Measurements from ENCODE around the gene FRY.

The FRY gene

GRCh38 chr13:32299893-32300292, 268.3 kb downstream of the FRY start:
- no peaks in the 10 kb centered on the region for H3K27me3 ChIP-seq (ENCODE audit: control insufficient read depth, insufficient read depth, low read length)
- no peaks in the 10 kb centered on the region for H3K4me1 ChIP-seq (ENCODE audit: control insufficient read depth, insufficient read depth, low read length)
- no peak overlapping the region for H3K27ac ChIP-seq (ENCODE audit: low read depth, low read length)
- H3K36me3 ChIP-seq (ENCODE audit: control insufficient read depth, insufficient read depth, low read length), result no peaks in the 10 kb centered on the region
- no peak overlapping the region for H3K4me3 ChIP-seq (ENCODE audit: low read length)
- no peak overlapping the region for H3K9ac ChIP-seq (ENCODE audit: low read length)

- H3K36me3 ChIP-seq (ENCODE audit: control insufficient read depth, insufficient read depth, low read length), result no peaks in the 10 kb centered on the region
These were observed 268.8 kb downstream of the FRY start for GRCh38 chr13:32300406-32300805.

GRCh38 chr13:32300920-32301319, 269.3 kb downstream of the FRY start:
- Histone ChIP-seq H3K4me1 (ENCODE audit: control insufficient read depth, insufficient read depth, low read length) (no peaks in the 10 kb centered on the region), H3K36me3 (ENCODE audit: control insufficient read depth, insufficient read depth, low read length) (no peaks in the 10 kb centered on the region), H3K27ac (ENCODE audit: low read depth, low read length) (no peak overlapping the region), H3K4me3 (ENCODE audit: low read length) (no peak overlapping the region), H3K27me3 (ENCODE audit: control insufficient read depth, insufficient read depth, low read length) (no peaks in the 10 kb centered on the region), H3K9ac (ENCODE audit: low read length) (no peak overlapping the region)

More at GRCh38 chr13:32300406-32300805, 268.8 kb downstream of the FRY start:
- Histone ChIP-seq H3K27me3 (ENCODE audit: control insufficient read depth, insufficient read depth, low read length) (no peaks in the 10 kb centered on the region), H3K4me3 (ENCODE audit: low read length) (no peak overlapping the region), H3K27ac (ENCODE audit: low read depth, low read length) (no peak overlapping the region), H3K4me1 (ENCODE audit: control insufficient read depth, insufficient read depth, low read length) (no peaks in the 10 kb centered on the region), H3K9ac (ENCODE audit: low read length) (no peak overlapping the region)

GRCh38 chr13:32302461-32302860, 270.9 kb downstream of the FRY start:
- no peak overlapping the region for H3K9ac ChIP-seq (ENCODE audit: low read length)
- H3K27me3 ChIP-seq (ENCODE audit: control insufficient read depth, insufficient read depth, low read length), result no peaks in the 10 kb centered on the region
- no peak overlapping the region for H3K27ac ChIP-seq (ENCODE audit: low read depth, low read length)
- no peak overlapping the region for H3K4me3 ChIP-seq (ENCODE audit: low read length)
- H3K4me1 ChIP-seq (ENCODE audit: control insufficient read depth, insufficient read depth, low read length), result no peaks in the 10 kb centered on the region
- H3K36me3 ChIP-seq (ENCODE audit: control insufficient read depth, insufficient read depth, low read length), result no peaks in the 10 kb centered on the region

GRCh38 chr13:32305646-32306045, 274.1 kb downstream of the FRY start:
- H3K4me1 ChIP-seq (ENCODE audit: control insufficient read depth, insufficient read depth, low read length), result peaks cover 4% of the 10 kb centered on the region
- no peaks in the 10 kb centered on the region for H3K36me3 ChIP-seq (ENCODE audit: control insufficient read depth, insufficient read depth, low read length)
- H3K9ac ChIP-seq (ENCODE audit: low read length), result no peak overlapping the region
- H3K27ac ChIP-seq (ENCODE audit: low read depth, low read length), result no peak overlapping the region
- no peak overlapping the region for H3K4me3 ChIP-seq (ENCODE audit: low read length)
- H3K27me3 ChIP-seq (ENCODE audit: control insufficient read depth, insufficient read depth, low read length), result no peaks in the 10 kb centered on the region

- H3K27ac ChIP-seq (ENCODE audit: low read depth, low read length), result peak overlapping the region; percentile 41
These were observed 277.9 kb downstream of the FRY start for GRCh38 chr13:32309312-32310133.

GRCh38 chr13:32310134-32310706, 278.6 kb downstream of the FRY start:
- Histone ChIP-seq H3K27me3 (ENCODE audit: control insufficient read depth, insufficient read depth, low read length) (no peaks in the 10 kb centered on the region), H3K4me1 (ENCODE audit: control insufficient read depth, insufficient read depth, low read length) (peaks cover 4% of the 10 kb centered on the region), H3K27ac (ENCODE audit: low read depth, low read length) (peak overlapping the region; percentile 41), H3K36me3 (ENCODE audit: control insufficient read depth, insufficient read depth, low read length) (no peaks in the 10 kb centered on the region), H3K4me3 (ENCODE audit: low read length) (peak overlapping the region; percentile 40), H3K9ac (ENCODE audit: low read length) (no peak overlapping the region)

More at GRCh38 chr13:32309312-32310133, 277.9 kb downstream of the FRY start:
- H3K36me3 ChIP-seq (ENCODE audit: control insufficient read depth, insufficient read depth, low read length), result no peaks in the 10 kb centered on the region
- H3K4me3 ChIP-seq (ENCODE audit: low read length), result peak overlapping the region; percentile 40
- H3K9ac ChIP-seq (ENCODE audit: low read length), result no peak overlapping the region
- no peaks in the 10 kb centered on the region for H3K27me3 ChIP-seq (ENCODE audit: control insufficient read depth, insufficient read depth, low read length)
- H3K4me1 ChIP-seq (ENCODE audit: control insufficient read depth, insufficient read depth, low read length), result peaks cover 4% of the 10 kb centered on the region

GRCh38 chr13:32311188-32311897, 279.8 kb downstream of the FRY start:
- Histone ChIP-seq H3K4me1 (ENCODE audit: control insufficient read depth, insufficient read depth, low read length) (peaks cover 4% of the 10 kb centered on the region), H3K9ac (ENCODE audit: low read length) (no peak overlapping the region), H3K27ac (ENCODE audit: low read depth, low read length) (no peak overlapping the region), H3K27me3 (ENCODE audit: control insufficient read depth, insufficient read depth, low read length) (no peaks in the 10 kb centered on the region), H3K4me3 (ENCODE audit: low read length) (no peak overlapping the region), H3K36me3 (ENCODE audit: control insufficient read depth, insufficient read depth, low read length) (no peaks in the 10 kb centered on the region)

- Histone ChIP-seq H3K4me1 (ENCODE audit: control insufficient read depth, insufficient read depth, low read length) (peaks cover 2% of the 10 kb centered on the region), H3K9ac (ENCODE audit: low read length) (peak overlapping the region; percentile 66), H3K4me3 (ENCODE audit: low read length) (peak overlapping the region; percentile 85), H3K27me3 (ENCODE audit: control insufficient read depth, insufficient read depth, low read length) (no peaks in the 10 kb centered on the region), H3K27ac (ENCODE audit: low read depth, low read length) (peak overlapping the region; percentile 92), H3K36me3 (ENCODE audit: control insufficient read depth, insufficient read depth, low read length) (no peaks in the 10 kb centered on the region)
These were observed 283.0 kb downstream of the FRY start for GRCh38 chr13:32314271-32315237.

GRCh38 chr13:32315238-32316027, 283.9 kb downstream of the FRY start, which contains the start of the genes BRCA2 and ZAR1L:
TSS of gene BRCA2 (plus strand) at chr13:32315508. CDS start at chr13:32316461, 953 bp downstream.
TSS of gene ZAR1L (minus strand) at chr13:32315363. CDS start at chr13:32311925, 3,438 bp downstream.
- H3K4me1 ChIP-seq (ENCODE audit: control insufficient read depth, insufficient read depth, low read length), result no peaks in the 10 kb centered on the region
- peak within 1 kb of the TSS; percentile 92 for H3K27ac ChIP-seq (ENCODE audit: low read depth, low read length)
- no peaks in the 10 kb centered on the region for H3K36me3 ChIP-seq (ENCODE audit: control insufficient read depth, insufficient read depth, low read length)
- peak within 1 kb of the TSS; percentile 66 for H3K9ac ChIP-seq (ENCODE audit: low read length)
- H3K27me3 ChIP-seq (ENCODE audit: control insufficient read depth, insufficient read depth, low read length), result no peaks in the 10 kb centered on the region
- H3K4me3 ChIP-seq (ENCODE audit: low read length), result peak within 1 kb of the TSS; percentile 85

GRCh38 chr13:32316028-32316339, 284.4 kb downstream of the FRY start:
- Histone ChIP-seq H3K4me3 (ENCODE audit: low read length) (peak overlapping the region; percentile 85), H3K4me1 (ENCODE audit: control insufficient read depth, insufficient read depth, low read length) (no peaks in the 10 kb centered on the region), H3K36me3 (ENCODE audit: control insufficient read depth, insufficient read depth, low read length) (no peaks in the 10 kb centered on the region), H3K27me3 (ENCODE audit: control insufficient read depth, insufficient read depth, low read length) (no peaks in the 10 kb centered on the region), H3K9ac (ENCODE audit: low read length) (peak overlapping the region; percentile 13), H3K27ac (ENCODE audit: low read depth, low read length) (peak overlapping the region; percentile 64)

Measured in rectal smooth muscle tissue (tissue), 1 donor.